ENCODE results near the gene COL4A6. TPM values are rescaled to one million over a fixed set of nuclear protein-coding genes. Genes with fewer than 3 reads are reported as not detected.

Gene COL4A6
- total RNA-seq, 1 experiment from 2014 or later, result 2.4 TPM

DNA sequence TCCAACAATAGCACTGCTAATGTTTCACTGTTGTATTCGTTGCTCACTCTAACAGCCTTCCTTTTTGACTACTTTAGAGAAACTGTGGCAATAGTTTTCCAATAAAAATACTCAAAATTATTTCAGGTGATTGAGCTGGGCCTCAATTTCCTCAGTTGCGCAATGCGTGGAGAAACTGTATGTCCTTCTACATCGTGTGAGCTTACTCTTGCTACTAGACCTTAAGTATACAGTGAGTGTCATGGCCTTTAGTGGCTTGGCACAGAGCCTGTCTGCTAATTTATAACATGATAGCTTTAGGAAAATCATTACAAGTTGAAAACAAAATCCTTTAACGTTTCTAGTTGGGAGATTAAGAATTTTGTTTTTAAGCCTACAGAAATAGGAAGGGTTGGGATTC lies 114.5 kb downstream of the COL4A6 start (continued):
- no peak for TF ChIP-seq JUND (IDR thresholded peaks at IDR 0.05)
- TF ChIP-seq POLR2AphosphoS5 (IDR thresholded peaks at IDR 0.05; ENCODE audit: low read depth, low read length), result no peak
- TF ChIP-seq YY1 (IDR thresholded peaks at IDR 0.05; ENCODE audit: extremely low read depth, insufficient replicate concordance, low read depth, low read length), result no peak
- TF ChIP-seq SP1 (IDR thresholded peaks at IDR 0.05; ENCODE audit: low read depth), result no peak
- TF ChIP-seq EZH2 (IDR thresholded peaks at IDR 0.05), result no peak
- TF ChIP-seq ELF1 (IDR thresholded peaks at IDR 0.05; ENCODE audit: borderline replicate concordance, low read depth), result no peak
- no peak for TF ChIP-seq RAD21 (IDR thresholded peaks at IDR 0.05; ENCODE audit: low read depth)
- no peak for TF ChIP-seq CBX3 (IDR thresholded peaks at IDR 0.05; ENCODE audit: low read depth)

DNA sequence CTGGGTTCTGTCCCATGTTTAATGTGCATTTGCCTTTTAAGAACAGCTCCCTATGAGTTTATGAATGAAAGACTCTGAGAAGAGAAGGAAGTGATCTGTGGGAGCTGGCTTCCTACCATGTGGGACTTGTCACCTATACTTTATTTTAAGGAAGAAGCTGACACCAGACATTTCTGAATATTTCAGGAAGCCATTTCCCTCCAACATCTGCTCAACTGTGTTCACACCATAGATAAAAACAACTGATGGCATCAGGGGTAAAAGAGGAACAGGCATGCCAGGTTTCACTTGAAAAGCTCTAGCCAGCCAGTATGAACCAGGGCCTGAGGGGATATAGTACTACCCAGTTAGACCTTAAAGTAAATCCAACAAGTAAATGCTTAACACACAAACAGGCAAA lies 116.0 kb downstream of the COL4A6 start:
- no peaks in the 10 kb centered on the region for H3K9me3 ChIP-seq (ENCODE audit: control insufficient read depth in 1 of 2, insufficient read depth in 1 of 2, low read depth in 1 of 2, low read length in 2 of 2)
- no peak overlapping the region for H3K4me3 ChIP-seq (replicated peaks in 1 of 2; ENCODE audit: low read depth in 1 of 2, low read length in 2 of 2)
- no peak overlapping the region for H3K27ac ChIP-seq (ENCODE audit: low read depth, low read length)
- H3K4me2 ChIP-seq (ENCODE audit: low read length), result no peak overlapping the region
- H2AFZ ChIP-seq (ENCODE audit: low read depth, low read length, poor library complexity, severe bottlenecking), result no peak overlapping the region
- BruUV-seq (replicated peaks), result no TSS peak
- no peaks in the 10 kb centered on the region for H3K79me2 ChIP-seq (ENCODE audit: insufficient read depth, low read length)
- no peaks in the 10 kb centered on the region for H3K4me1 ChIP-seq (ENCODE audit: control insufficient read depth in 1 of 2, insufficient read depth in 2 of 2, low read length in 2 of 2)
- ChIA-PET RAD21 (ENCODE audit: low non-redundant PET in 1 of 2, low total read pairs in 2 of 2, uncharacterized antibody in 2 of 2, unreplicated experiment in 2 of 2) (no interaction called here), CTCF (no interaction called here), POLR2A (no interaction called here)
- no peaks in the 10 kb centered on the region for H3K36me3 ChIP-seq (ENCODE audit: control insufficient read depth in 1 of 2, insufficient read depth in 2 of 2, low read length in 2 of 2)
- DNase-seq (ENCODE audit: low read depth, low spot score) (no peak), ATAC-seq (no peak)
- H3K9ac ChIP-seq (ENCODE audit: low read length), result no peak overlapping the region
- no peaks in the 10 kb centered on the region for H4K20me1 ChIP-seq (ENCODE audit: insufficient read depth)
- intact Hi-C loops (cut with micrococcal nuclease), result no loop called here
- no peaks in the 10 kb centered on the region for H3K27me3 ChIP-seq (ENCODE audit: insufficient read depth, low read length)
- no peaks in the 10 kb centered on the region for H3K9me2 ChIP-seq (ENCODE audit: insufficient read depth)
- TF ChIP-seq EZH2 (IDR thresholded peaks at IDR 0.05) (no peak), ELF1 (IDR thresholded peaks at IDR 0.05; ENCODE audit: borderline replicate concordance, low read depth) (no peak), CBX3 (IDR thresholded peaks at IDR 0.05; ENCODE audit: low read depth) (no peak), ZFX (IDR thresholded peaks at IDR 0.05) (no peak), CEBPB (IDR thresholded peaks at IDR 0.05; ENCODE audit: low read depth) (no peak), SP1 (IDR thresholded peaks at IDR 0.05; ENCODE audit: low read depth) (no peak), RAD21 (IDR thresholded peaks at IDR 0.05; ENCODE audit: low read depth) (no peak), POLR2AphosphoS5 (IDR thresholded peaks at IDR 0.05; ENCODE audit: low read depth, low read length) (no peak), TCF7L2 (IDR thresholded peaks at IDR 0.05; ENCODE audit: borderline replicate concordance, extremely low read depth, insufficient read depth, insufficient read length) (no peak), ZNF274 (IDR thresholded peaks at IDR 0.05; ENCODE audit: low read depth, low read length) (no peak), EGR1 (IDR thresholded peaks at IDR 0.05; ENCODE audit: low read depth) (no peak)
- TF ChIP-seq, protein P1, sequence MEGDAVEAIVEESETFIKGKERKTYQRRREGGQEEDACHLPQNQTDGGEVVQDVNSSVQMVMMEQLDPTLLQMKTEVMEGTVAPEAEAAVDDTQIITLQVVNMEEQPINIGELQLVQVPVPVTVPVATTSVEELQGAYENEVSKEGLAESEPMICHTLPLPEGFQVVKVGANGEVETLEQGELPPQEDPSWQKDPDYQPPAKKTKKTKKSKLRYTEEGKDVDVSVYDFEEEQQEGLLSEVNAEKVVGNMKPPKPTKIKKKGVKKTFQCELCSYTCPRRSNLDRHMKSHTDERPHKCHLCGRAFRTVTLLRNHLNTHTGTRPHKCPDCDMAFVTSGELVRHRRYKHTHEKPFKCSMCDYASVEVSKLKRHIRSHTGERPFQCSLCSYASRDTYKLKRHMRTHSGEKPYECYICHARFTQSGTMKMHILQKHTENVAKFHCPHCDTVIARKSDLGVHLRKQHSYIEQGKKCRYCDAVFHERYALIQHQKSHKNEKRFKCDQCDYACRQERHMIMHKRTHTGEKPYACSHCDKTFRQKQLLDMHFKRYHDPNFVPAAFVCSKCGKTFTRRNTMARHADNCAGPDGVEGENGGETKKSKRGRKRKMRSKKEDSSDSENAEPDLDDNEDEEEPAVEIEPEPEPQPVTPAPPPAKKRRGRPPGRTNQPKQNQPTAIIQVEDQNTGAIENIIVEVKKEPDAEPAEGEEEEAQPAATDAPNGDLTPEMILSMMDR (IDR thresholded peaks at IDR 0.05 in 2 of 3, conservative IDR thresholded peaks at IDR 0.05 in 1 of 3; ENCODE audit: borderline replicate concordance in 1 of 3, insufficient read depth in 1 of 3, low read depth in 2 of 3, low read length in 2 of 3), result no peak
- TF ChIP-seq, protein P2, sequence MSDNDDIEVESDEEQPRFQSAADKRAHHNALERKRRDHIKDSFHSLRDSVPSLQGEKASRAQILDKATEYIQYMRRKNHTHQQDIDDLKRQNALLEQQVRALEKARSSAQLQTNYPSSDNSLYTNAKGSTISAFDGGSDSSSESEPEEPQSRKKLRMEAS (IDR thresholded peaks at IDR 0.05), result no peak
- TF ChIP-seq, protein P3, sequence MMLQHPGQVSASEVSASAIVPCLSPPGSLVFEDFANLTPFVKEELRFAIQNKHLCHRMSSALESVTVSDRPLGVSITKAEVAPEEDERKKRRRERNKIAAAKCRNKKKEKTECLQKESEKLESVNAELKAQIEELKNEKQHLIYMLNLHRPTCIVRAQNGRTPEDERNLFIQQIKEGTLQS (IDR thresholded peaks at IDR 0.05), result no peak
- TF ChIP-seq, protein P4, sequence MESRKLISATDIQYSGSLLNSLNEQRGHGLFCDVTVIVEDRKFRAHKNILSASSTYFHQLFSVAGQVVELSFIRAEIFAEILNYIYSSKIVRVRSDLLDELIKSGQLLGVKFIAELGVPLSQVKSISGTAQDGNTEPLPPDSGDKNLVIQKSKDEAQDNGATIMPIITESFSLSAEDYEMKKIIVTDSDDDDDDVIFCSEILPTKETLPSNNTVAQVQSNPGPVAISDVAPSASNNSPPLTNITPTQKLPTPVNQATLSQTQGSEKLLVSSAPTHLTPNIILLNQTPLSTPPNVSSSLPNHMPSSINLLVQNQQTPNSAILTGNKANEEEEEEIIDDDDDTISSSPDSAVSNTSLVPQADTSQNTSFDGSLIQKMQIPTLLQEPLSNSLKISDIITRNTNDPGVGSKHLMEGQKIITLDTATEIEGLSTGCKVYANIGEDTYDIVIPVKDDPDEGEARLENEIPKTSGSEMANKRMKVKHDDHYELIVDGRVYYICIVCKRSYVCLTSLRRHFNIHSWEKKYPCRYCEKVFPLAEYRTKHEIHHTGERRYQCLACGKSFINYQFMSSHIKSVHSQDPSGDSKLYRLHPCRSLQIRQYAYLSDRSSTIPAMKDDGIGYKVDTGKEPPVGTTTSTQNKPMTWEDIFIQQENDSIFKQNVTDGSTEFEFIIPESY (IDR thresholded peaks at IDR 0.05; ENCODE audit: extremely low read depth, insufficient replicate concordance, low read length), result no peak
- TF ChIP-seq, protein P5, sequence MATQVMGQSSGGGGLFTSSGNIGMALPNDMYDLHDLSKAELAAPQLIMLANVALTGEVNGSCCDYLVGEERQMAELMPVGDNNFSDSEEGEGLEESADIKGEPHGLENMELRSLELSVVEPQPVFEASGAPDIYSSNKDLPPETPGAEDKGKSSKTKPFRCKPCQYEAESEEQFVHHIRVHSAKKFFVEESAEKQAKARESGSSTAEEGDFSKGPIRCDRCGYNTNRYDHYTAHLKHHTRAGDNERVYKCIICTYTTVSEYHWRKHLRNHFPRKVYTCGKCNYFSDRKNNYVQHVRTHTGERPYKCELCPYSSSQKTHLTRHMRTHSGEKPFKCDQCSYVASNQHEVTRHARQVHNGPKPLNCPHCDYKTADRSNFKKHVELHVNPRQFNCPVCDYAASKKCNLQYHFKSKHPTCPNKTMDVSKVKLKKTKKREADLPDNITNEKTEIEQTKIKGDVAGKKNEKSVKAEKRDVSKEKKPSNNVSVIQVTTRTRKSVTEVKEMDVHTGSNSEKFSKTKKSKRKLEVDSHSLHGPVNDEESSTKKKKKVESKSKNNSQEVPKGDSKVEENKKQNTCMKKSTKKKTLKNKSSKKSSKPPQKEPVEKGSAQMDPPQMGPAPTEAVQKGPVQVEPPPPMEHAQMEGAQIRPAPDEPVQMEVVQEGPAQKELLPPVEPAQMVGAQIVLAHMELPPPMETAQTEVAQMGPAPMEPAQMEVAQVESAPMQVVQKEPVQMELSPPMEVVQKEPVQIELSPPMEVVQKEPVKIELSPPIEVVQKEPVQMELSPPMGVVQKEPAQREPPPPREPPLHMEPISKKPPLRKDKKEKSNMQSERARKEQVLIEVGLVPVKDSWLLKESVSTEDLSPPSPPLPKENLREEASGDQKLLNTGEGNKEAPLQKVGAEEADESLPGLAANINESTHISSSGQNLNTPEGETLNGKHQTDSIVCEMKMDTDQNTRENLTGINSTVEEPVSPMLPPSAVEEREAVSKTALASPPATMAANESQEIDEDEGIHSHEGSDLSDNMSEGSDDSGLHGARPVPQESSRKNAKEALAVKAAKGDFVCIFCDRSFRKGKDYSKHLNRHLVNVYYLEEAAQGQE (IDR thresholded peaks at IDR 0.05; ENCODE audit: low read depth), result no peak
